ENCODE results near the gene SLC6A18. TPM values are rescaled to one million over a fixed set of nuclear protein-coding genes. Genes with fewer than 3 reads are reported as not detected.

Gene SLC6A18
- total RNA-seq, 1 experiment from 2014 or later, result not detected

GRCh38 chr5:1220351-1220750, 4.8 kb upstream of the SLC6A18 start:
- DNase-seq, result no peak
- no peaks in the 10 kb centered on the region for H3K9me2 ChIP-seq (replicated peaks; ENCODE audit: insufficient read depth, low read length)
- no peak overlapping the region for H2AFZ ChIP-seq (ENCODE audit: low read length)
- H4K20me1 ChIP-seq (ENCODE audit: insufficient read depth, low read depth, low read length), result no peaks in the 10 kb centered on the region
- H3K27ac ChIP-seq (ENCODE audit: low read length), result no peak overlapping the region
- no peaks in the 10 kb centered on the region for H3K9me3 ChIP-seq (ENCODE audit: low read length)
- no peak overlapping the region for H3K9ac ChIP-seq (ENCODE audit: low read length)
- no peaks in the 10 kb centered on the region for H3K4me1 ChIP-seq (ENCODE audit: low read length)
- H3K4me3 ChIP-seq (ENCODE audit: low read length), result no peak overlapping the region
- H3K36me3 ChIP-seq (ENCODE audit: insufficient read depth, low read length), result no peaks in the 10 kb centered on the region
- no peak overlapping the region for H3K4me2 ChIP-seq (ENCODE audit: low read depth, low read length, poor library complexity, severe bottlenecking)
- no peaks in the 10 kb centered on the region for H3K79me2 ChIP-seq (ENCODE audit: low read length)
- no peaks in the 10 kb centered on the region for H3K27me3 ChIP-seq (ENCODE audit: low read length)

GRCh38 chr5:1220831-1221230, 4.3 kb upstream of the SLC6A18 start:
- Histone ChIP-seq H3K9me2 (replicated peaks; ENCODE audit: insufficient read depth, low read length) (no peaks in the 10 kb centered on the region), H3K4me1 (ENCODE audit: low read length) (no peaks in the 10 kb centered on the region), H3K27ac (ENCODE audit: low read length) (no peak overlapping the region), H3K9ac (ENCODE audit: low read length) (no peak overlapping the region), H2AFZ (ENCODE audit: low read length) (no peak overlapping the region), H3K79me2 (ENCODE audit: low read length) (no peaks in the 10 kb centered on the region), H4K20me1 (ENCODE audit: insufficient read depth, low read depth, low read length) (no peaks in the 10 kb centered on the region), H3K36me3 (ENCODE audit: insufficient read depth, low read length) (no peaks in the 10 kb centered on the region), H3K9me3 (ENCODE audit: low read length) (no peaks in the 10 kb centered on the region), H3K4me3 (ENCODE audit: low read length) (no peak overlapping the region), H3K27me3 (ENCODE audit: low read length) (no peaks in the 10 kb centered on the region), H3K4me2 (ENCODE audit: low read depth, low read length, poor library complexity, severe bottlenecking) (no peak overlapping the region)
- DNase-seq, result no peak

GRCh38 chr5:1221721-1222120, 3.5 kb upstream of the SLC6A18 start:
- no peak overlapping the region for H3K4me3 ChIP-seq (ENCODE audit: low read length)
- H3K9me3 ChIP-seq (ENCODE audit: low read length), result no peaks in the 10 kb centered on the region
- H3K4me2 ChIP-seq (ENCODE audit: low read depth, low read length, poor library complexity, severe bottlenecking), result no peak overlapping the region
- no peaks in the 10 kb centered on the region for H3K36me3 ChIP-seq (ENCODE audit: insufficient read depth, low read length)
- H3K79me2 ChIP-seq (ENCODE audit: low read length), result no peaks in the 10 kb centered on the region
- no peaks in the 10 kb centered on the region for H3K27me3 ChIP-seq (ENCODE audit: low read length)
- H3K4me1 ChIP-seq (ENCODE audit: low read length), result no peaks in the 10 kb centered on the region
- H3K9me2 ChIP-seq (replicated peaks; ENCODE audit: insufficient read depth, low read length), result no peaks in the 10 kb centered on the region
- H2AFZ ChIP-seq (ENCODE audit: low read length), result no peak overlapping the region
- DNase-seq, result no peak
- H3K9ac ChIP-seq (ENCODE audit: low read length), result no peak overlapping the region
- H4K20me1 ChIP-seq (ENCODE audit: insufficient read depth, low read depth, low read length), result no peaks in the 10 kb centered on the region
- no peak overlapping the region for H3K27ac ChIP-seq (ENCODE audit: low read length)

DNA sequence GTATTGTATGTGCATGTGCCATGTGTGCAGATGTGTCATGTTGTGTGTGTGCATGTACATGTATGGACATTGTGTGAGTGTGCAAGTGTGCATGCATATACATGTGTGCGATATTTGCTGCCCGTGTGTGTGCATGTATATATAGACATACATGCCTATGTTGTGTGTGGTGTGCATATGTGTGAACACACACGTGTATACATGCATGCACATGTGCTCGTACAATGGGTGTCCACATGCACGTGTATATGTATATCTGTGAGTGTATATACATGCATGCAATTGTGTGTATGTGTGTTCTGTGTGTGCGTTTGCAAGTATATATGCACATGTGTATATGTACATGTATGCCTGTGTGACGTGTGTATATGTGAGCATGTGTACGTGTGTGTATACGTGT, 3.0 kb upstream of the SLC6A18 start:
- H3K4me1 ChIP-seq (ENCODE audit: low read length), result no peaks in the 10 kb centered on the region
- H3K36me3 ChIP-seq (ENCODE audit: insufficient read depth, low read length), result no peaks in the 10 kb centered on the region
- H3K9ac ChIP-seq (ENCODE audit: low read length), result no peak overlapping the region
- DNase-seq, result no peak
- no peaks in the 10 kb centered on the region for H3K27me3 ChIP-seq (ENCODE audit: low read length)
- H3K27ac ChIP-seq (ENCODE audit: low read length), result no peak overlapping the region
- no peak overlapping the region for H3K4me2 ChIP-seq (ENCODE audit: low read depth, low read length, poor library complexity, severe bottlenecking)
- H3K79me2 ChIP-seq (ENCODE audit: low read length), result no peaks in the 10 kb centered on the region
- no peaks in the 10 kb centered on the region for H4K20me1 ChIP-seq (ENCODE audit: insufficient read depth, low read depth, low read length)
- H3K9me3 ChIP-seq (ENCODE audit: low read length), result no peaks in the 10 kb centered on the region
- H3K4me3 ChIP-seq (ENCODE audit: low read length), result no peak overlapping the region
- H2AFZ ChIP-seq (ENCODE audit: low read length), result no peak overlapping the region
- no peaks in the 10 kb centered on the region for H3K9me2 ChIP-seq (replicated peaks; ENCODE audit: insufficient read depth, low read length)

DNA sequence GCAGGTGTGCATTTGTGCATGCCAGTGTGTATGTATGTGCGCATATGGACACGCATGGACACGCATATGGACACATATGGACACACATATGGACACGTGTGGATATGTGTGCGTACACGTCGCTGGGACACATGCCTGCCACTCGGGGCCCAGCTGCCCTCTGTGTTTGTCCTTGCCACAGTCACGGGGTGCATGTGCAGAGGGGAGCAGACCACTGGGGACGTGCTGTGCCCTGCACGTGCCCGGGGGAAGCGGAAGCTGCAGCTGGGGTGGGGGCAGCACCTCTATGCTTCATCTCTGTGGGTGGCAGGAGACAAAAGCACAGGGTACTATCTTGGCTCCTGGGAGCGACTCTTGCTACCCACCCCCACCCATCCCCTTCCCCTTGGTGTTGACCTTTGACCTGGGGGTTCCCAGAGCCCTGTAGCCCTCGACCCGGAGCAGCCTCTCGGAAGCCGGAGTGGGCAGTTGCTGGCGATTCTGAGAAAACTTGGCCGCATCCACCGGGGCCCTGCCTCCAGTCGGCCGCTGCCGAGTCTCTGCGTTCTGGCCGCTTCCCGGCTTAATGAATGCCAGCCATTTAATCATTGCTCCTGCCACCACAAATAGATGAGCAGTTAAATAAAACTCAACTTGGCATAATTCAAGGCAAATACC, 2.4 kb upstream of the SLC6A18 start:
- H3K27me3 ChIP-seq (ENCODE audit: low read length), result no peaks in the 10 kb centered on the region
- no peak overlapping the region for H3K4me3 ChIP-seq (ENCODE audit: low read length)
- DNase-seq, result no peak
- no peaks in the 10 kb centered on the region for H3K79me2 ChIP-seq (ENCODE audit: low read length)
- H3K9ac ChIP-seq (ENCODE audit: low read length), result no peak overlapping the region
- no peak overlapping the region for H3K4me2 ChIP-seq (ENCODE audit: low read depth, low read length, poor library complexity, severe bottlenecking)
- H3K27ac ChIP-seq (ENCODE audit: low read length), result no peak overlapping the region
- no peaks in the 10 kb centered on the region for H3K9me3 ChIP-seq (ENCODE audit: low read length)
- H3K36me3 ChIP-seq (ENCODE audit: insufficient read depth, low read length), result no peaks in the 10 kb centered on the region
- H3K4me1 ChIP-seq (ENCODE audit: low read length), result no peaks in the 10 kb centered on the region
- no peaks in the 10 kb centered on the region for H3K9me2 ChIP-seq (replicated peaks; ENCODE audit: insufficient read depth, low read length)
- H4K20me1 ChIP-seq (ENCODE audit: insufficient read depth, low read depth, low read length), result no peaks in the 10 kb centered on the region
- no peak overlapping the region for H2AFZ ChIP-seq (ENCODE audit: low read length)

GRCh38 chr5:1223278-1223670, 1.9 kb upstream of the SLC6A18 start:
- Histone ChIP-seq H3K9me2 (replicated peaks; ENCODE audit: insufficient read depth, low read length) (no peaks in the 10 kb centered on the region), H3K9me3 (ENCODE audit: low read length) (no peaks in the 10 kb centered on the region), H3K4me2 (ENCODE audit: low read depth, low read length, poor library complexity, severe bottlenecking) (no peak overlapping the region), H3K27ac (ENCODE audit: low read length) (no peak overlapping the region), H3K36me3 (ENCODE audit: insufficient read depth, low read length) (no peaks in the 10 kb centered on the region), H3K4me1 (ENCODE audit: low read length) (no peaks in the 10 kb centered on the region), H3K79me2 (ENCODE audit: low read length) (no peaks in the 10 kb centered on the region), H4K20me1 (ENCODE audit: insufficient read depth, low read depth, low read length) (no peaks in the 10 kb centered on the region), H3K27me3 (ENCODE audit: low read length) (no peaks in the 10 kb centered on the region), H3K4me3 (ENCODE audit: low read length) (no peak overlapping the region), H3K9ac (ENCODE audit: low read length) (no peak overlapping the region), H2AFZ (ENCODE audit: low read length) (no peak overlapping the region)
- DNase-seq, result no peak

DNA sequence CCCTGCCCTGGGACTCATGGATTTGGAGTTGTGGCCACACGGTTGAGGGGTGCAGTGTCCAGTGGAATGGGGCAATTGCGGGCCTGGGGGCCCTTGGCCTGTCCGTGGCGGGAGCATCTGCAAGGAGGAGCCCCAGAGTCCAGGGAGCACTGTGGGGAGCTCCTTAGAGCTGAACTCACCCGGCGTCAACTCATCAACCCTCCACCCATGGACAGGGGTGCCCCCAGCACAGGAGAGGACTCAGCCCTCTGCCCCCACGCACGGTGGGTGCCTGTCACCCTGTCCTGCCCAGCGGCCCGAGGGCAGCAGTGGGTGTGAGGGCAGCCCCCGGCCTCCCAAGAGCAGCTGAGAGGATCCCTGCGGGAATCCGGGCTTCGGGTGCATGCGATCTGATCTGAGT, 550 bp upstream of the SLC6A18 start:
- H3K9ac ChIP-seq (ENCODE audit: low read length), result no peak overlapping the region
- H3K9me3 ChIP-seq (ENCODE audit: low read length), result no peaks in the 10 kb centered on the region
- no peaks in the 10 kb centered on the region for H3K36me3 ChIP-seq (ENCODE audit: insufficient read depth, low read length)
- no peak overlapping the region for H3K4me3 ChIP-seq (ENCODE audit: low read length)
- no peaks in the 10 kb centered on the region for H3K79me2 ChIP-seq (ENCODE audit: low read length)
- DNase-seq, result no peak
- no peak overlapping the region for H2AFZ ChIP-seq (ENCODE audit: low read length)
- no peaks in the 10 kb centered on the region for H3K9me2 ChIP-seq (replicated peaks; ENCODE audit: insufficient read depth, low read length)
- H3K27me3 ChIP-seq (ENCODE audit: low read length), result no peaks in the 10 kb centered on the region
- no peaks in the 10 kb centered on the region for H3K4me1 ChIP-seq (ENCODE audit: low read length)
- no peaks in the 10 kb centered on the region for H4K20me1 ChIP-seq (ENCODE audit: insufficient read depth, low read depth, low read length)
- no peak overlapping the region for H3K4me2 ChIP-seq (ENCODE audit: low read depth, low read length, poor library complexity, severe bottlenecking)
- H3K27ac ChIP-seq (ENCODE audit: low read length), result no peak overlapping the region

DNA sequence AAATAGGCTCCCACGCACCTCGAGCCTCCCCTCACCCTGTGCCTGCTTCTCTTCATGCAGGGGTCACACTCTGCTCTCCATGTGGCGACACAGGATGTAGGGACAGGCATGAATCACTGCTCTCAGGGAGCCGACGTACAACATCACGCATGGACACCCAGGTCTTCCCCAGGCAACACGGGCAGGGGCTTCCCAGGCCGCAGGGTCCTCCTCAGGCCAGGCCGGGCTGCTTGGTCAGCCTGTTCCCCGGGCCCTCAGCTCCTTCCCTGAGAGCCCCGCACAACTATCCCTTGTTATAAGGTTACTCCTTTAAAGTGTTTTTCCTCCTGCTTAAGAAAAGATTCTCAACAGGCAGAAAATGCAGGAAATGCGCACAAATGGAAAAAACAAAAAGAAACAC, 1.1 kb downstream of the SLC6A18 start:
- H3K27ac ChIP-seq (ENCODE audit: low read length), result no peak overlapping the region
- no peaks in the 10 kb centered on the region for H4K20me1 ChIP-seq (ENCODE audit: insufficient read depth, low read depth, low read length)
- no peak overlapping the region for H3K4me2 ChIP-seq (ENCODE audit: low read depth, low read length, poor library complexity, severe bottlenecking)
- DNase-seq, result no peak
- no peak overlapping the region for H2AFZ ChIP-seq (ENCODE audit: low read length)
- no peaks in the 10 kb centered on the region for H3K79me2 ChIP-seq (ENCODE audit: low read length)
- no peaks in the 10 kb centered on the region for H3K4me1 ChIP-seq (ENCODE audit: low read length)
- H3K9me3 ChIP-seq (ENCODE audit: low read length), result no peaks in the 10 kb centered on the region
- H3K9me2 ChIP-seq (replicated peaks; ENCODE audit: insufficient read depth, low read length), result no peaks in the 10 kb centered on the region
- no peaks in the 10 kb centered on the region for H3K36me3 ChIP-seq (ENCODE audit: insufficient read depth, low read length)
- H3K27me3 ChIP-seq (ENCODE audit: low read length), result no peaks in the 10 kb centered on the region
- no peak overlapping the region for H3K9ac ChIP-seq (ENCODE audit: low read length)
- no peak overlapping the region for H3K4me3 ChIP-seq (ENCODE audit: low read length)

All from Karpas-422 (cell line).